Mesothelial cell of epicardium (in vitro differentiated cells): ENCODE data around the gene PPP2R2B. TPM values are rescaled to one million over a fixed set of nuclear protein-coding genes. Genes with fewer than 3 reads are reported as not detected.

ENCODE experiments used
- DNase-seq, 2 experiments: peaks; one replicate each; pipeline ENCODE4 v3.0.0; 2021; ENCODE audit warnings: low spot score in 2 of 2; ENCODE audit not compliant: unreplicated experiment in 2 of 2
- H3K27ac Mint-ChIP-seq: 2 replicates; pipeline ENCODE4 v1.8.0; 2021; ENCODE audit warnings: mixed read lengths
- H3K27me3 Mint-ChIP-seq: 2 replicates; pipeline ENCODE4 v1.8.0; 2021; ENCODE audit warnings: low read depth, mixed read lengths
- H3K36me3 Mint-ChIP-seq: 2 replicates; pipeline ENCODE4 v1.8.0; 2021; ENCODE audit warnings: mixed read lengths
- H3K4me1 Mint-ChIP-seq: 2 replicates; pipeline ENCODE4 v1.8.0; 2021; ENCODE audit warnings: mixed read lengths
- H3K4me3 Mint-ChIP-seq: 2 replicates; pipeline ENCODE4 v1.8.0; 2021; ENCODE audit warnings: mild to moderate bottlenecking, moderate library complexity, mixed read lengths
- H3K9me3 Mint-ChIP-seq: 2 replicates; pipeline ENCODE4 v1.8.0; 2021; ENCODE audit warnings: mixed read lengths
- CTCF ChIP-seq: fragments of 200-600 bp; sonication (generic); IDR thresholded peaks from one replicate; pipeline ENCODE4 v1.5.0; 2021; ENCODE audit warnings: antibody characterized with exemption; ENCODE audit not compliant: unreplicated experiment
- total RNA-seq: library from RNA; stranded (reverse); gene quantifications from 3 replicates; pipeline ENCODE4 v1.2.1, GENCODE V29; 2021

The PPP2R2B gene
- total RNA-seq, 1 donor from 2014 or later: 18.2 TPM

GRCh38 chr5:146584750-146585149 is 293.8 kb downstream of the PPP2R2B start:
- no peak overlapping the region for H3K27ac Mint-ChIP-seq
- no peak for TF ChIP-seq CTCF
- no peak for DNase-seq
- no peaks in the 10 kb centered on the region for H3K9me3 Mint-ChIP-seq
- H3K4me1 Mint-ChIP-seq: no peaks in the 10 kb centered on the region
- peaks cover 4% of the 10 kb centered on the region for H3K36me3 Mint-ChIP-seq
- H3K27me3 Mint-ChIP-seq: peaks cover 1% of the 10 kb centered on the region
- no peak overlapping the region for H3K4me3 Mint-ChIP-seq

- peaks cover 8% of the 10 kb centered on the region for H3K27me3 Mint-ChIP-seq
- H3K36me3 Mint-ChIP-seq: peaks cover 4% of the 10 kb centered on the region
- TF ChIP-seq CTCF: no peak
- H3K9me3 Mint-ChIP-seq: peaks cover 7% of the 10 kb centered on the region
- H3K4me3 Mint-ChIP-seq: no peak overlapping the region
- no peak for DNase-seq
- H3K27ac Mint-ChIP-seq: no peak overlapping the region
- H3K4me1 Mint-ChIP-seq: no peaks in the 10 kb centered on the region
These were observed 296.4 kb downstream of the PPP2R2B start for GRCh38 chr5:146582051-146582596.

- Mint-ChIP-seq H3K36me3 (peaks cover 7% of the 10 kb centered on the region), H3K27ac (no peak overlapping the region), H3K4me1 (no peaks in the 10 kb centered on the region), H3K4me3 (no peak overlapping the region), H3K27me3 (peaks cover 8% of the 10 kb centered on the region), H3K9me3 (peaks cover 20% of the 10 kb centered on the region)
- DNase-seq: no peak
- no peak for TF ChIP-seq CTCF
These were observed 298.3 kb downstream of the PPP2R2B start for GRCh38 chr5:146580237-146580636.

GRCh38 chr5:146574713-146575112 is 303.8 kb downstream of the PPP2R2B start:
- Mint-ChIP-seq H3K4me1 (no peaks in the 10 kb centered on the region), H3K27ac (no peak overlapping the region), H3K27me3 (peaks cover 6% of the 10 kb centered on the region), H3K4me3 (no peak overlapping the region), H3K36me3 (peaks cover 15% of the 10 kb centered on the region), H3K9me3 (peaks cover 43% of the 10 kb centered on the region)
- no peak for DNase-seq
- TF ChIP-seq CTCF: no peak

- H3K4me3 Mint-ChIP-seq: no peak overlapping the region
- no peak overlapping the region for H3K27ac Mint-ChIP-seq
- no peak for TF ChIP-seq CTCF
- peaks cover 17% of the 10 kb centered on the region for H3K4me1 Mint-ChIP-seq
- peaks cover 3% of the 10 kb centered on the region for H3K36me3 Mint-ChIP-seq
- H3K9me3 Mint-ChIP-seq: peaks cover 20% of the 10 kb centered on the region
- DNase-seq: no peak
- no peaks in the 10 kb centered on the region for H3K27me3 Mint-ChIP-seq
These were observed 310.4 kb downstream of the PPP2R2B start for GRCh38 chr5:146568161-146568560.
